ENCODE measurements around the gene RNF223. TPM values are rescaled to one million over a fixed set of nuclear protein-coding genes. Genes with fewer than 3 reads are reported as not detected.

RNF223 gene
- total and polyA plus RNA-seq, 2 of the 8 experiments (the other 6 are each of a cell fraction or from before 2014, with no cell fraction given), result not detected

GRCh38 chr1:1053022-1053421, 21.1 kb downstream of the RNF223 start:
- ChIA-PET POLR2A (ENCODE audit: partially characterized antibody) (interaction anchor here (6.9 kb wide), 1 partner anchor 14 kb away, joined by 70 read pairs; no protein-coding TSS in a partner anchor), CTCF (ENCODE audit: partially characterized antibody) (interaction anchor here (0.9 to 7.6 kb wide), 3 partner anchors 9 to 69 kb away, joined by 3 to 37 read pairs (median 4); no protein-coding TSS in a partner anchor)
- H4K8ac ChIP-seq (ENCODE audit: extremely low read depth, insufficient read depth, low read length), result no peak overlapping the region
- H3K23me2 ChIP-seq (ENCODE audit: low read depth, low read length), result no peaks in the 10 kb centered on the region; the same call in 1 of the 2 replicates
- TF ChIP-seq HDAC2 (IDR thresholded peaks at IDR 0.05; ENCODE audit: borderline replicate concordance in 1 of 2, low read depth in 2 of 2, low read length in 2 of 2) (no peak), POLR2A (IDR thresholded peaks at IDR 0.05; ENCODE audit: control extremely low read depth in 1 of 2, low read depth in 2 of 2, low read length in 2 of 2) (no peak), SP4 (IDR thresholded peaks at IDR 0.05; ENCODE audit: low read length) (no peak), MAX (IDR thresholded peaks at IDR 0.05) (no peak)
- DNase-seq (ENCODE audit: low read depth in 1 of 2, low spot score in 2 of 2) (no peak), FAIRE-seq (no peak)
- no peak overlapping the region for H4K91ac ChIP-seq (replicated peaks; ENCODE audit: insufficient read length, low read length)
- H3K14ac ChIP-seq (ENCODE audit: insufficient read length), result no peak overlapping the region
- peaks cover 0 to 4% (median 2%) of the 10 kb centered on the region in 4 experiments; a peak in 4 of 7 replicates for H3K27me3 ChIP-seq (replicated peaks in 1 of 4; ENCODE audit: control insufficient read depth in 3 of 4, extremely low read depth in 1 of 4, insufficient read depth in 3 of 4, low read length in 3 of 4)
- H3K36me3 ChIP-seq (ENCODE audit: control insufficient read depth in 2 of 4, insufficient read depth in 4 of 4, low read length in 3 of 4), result peaks cover 2 to 59% (median 27%) of the 10 kb centered on the region in 4 experiments; a peak in 6 of 8 replicates
- no peak overlapping the region for H3K56ac ChIP-seq (replicated peaks; ENCODE audit: insufficient read length, low read depth, low read length)
- H3K4me3 ChIP-seq (ENCODE audit: extremely low read depth in 1 of 4, insufficient read depth in 2 of 4, low read depth in 3 of 4, low read length in 4 of 4), result no peak overlapping the region
- no peak overlapping the region for H4K5ac ChIP-seq (ENCODE audit: insufficient read length, low read depth, low read length)
- H4K20me1 ChIP-seq (replicated peaks in 1 of 2; ENCODE audit: control insufficient read depth in 1 of 2, insufficient read depth in 2 of 2, low read length in 2 of 2), result peaks cover 0 to 22% of the 10 kb centered on the region in 2 experiments
- no peak overlapping the region for H2BK120ac ChIP-seq (replicated peaks; ENCODE audit: low read depth, low read length)
- H3K4me2 ChIP-seq (ENCODE audit: insufficient read depth in 1 of 2, low read depth in 2 of 2, low read length in 2 of 2), result no peak overlapping the region
- H3K27ac ChIP-seq (ENCODE audit: low read depth, low read length), result no peak overlapping the region
- no peak overlapping the region for H2AFZ ChIP-seq (ENCODE audit: low read length)
- H2BK5ac ChIP-seq (ENCODE audit: low read depth, low read length), result no peak overlapping the region
- H3K9me3 ChIP-seq (ENCODE audit: insufficient read depth in 2 of 2, low read depth in 1 of 2, low read length in 1 of 2), result no peaks in the 10 kb centered on the region
- 92% methylated on average over 15 of the region's 15 CpGs; no CpG with 5 or more reads in 1 of the 2 experiments for WGBS, 2 experiments (ENCODE audit: extremely low coverage in 1 of 2, insufficient coverage in 1 of 2, insufficient read length in 1 of 2, insufficient replicate concordance in 2 of 2, low coverage in 1 of 2, low lambda C conversion rate in 2 of 2, missing lambda C conversion rate in 1 of 2)
- H3K18ac ChIP-seq (ENCODE audit: extremely low read depth, low read length), result no peak overlapping the region
- no peaks in the 10 kb centered on the region for H3K79me2 ChIP-seq (ENCODE audit: control insufficient read depth in 1 of 2, insufficient read depth in 2 of 2, low read length in 2 of 2)
- H3K79me1 ChIP-seq (ENCODE audit: low read depth, low read length), result peaks cover 5% of the 10 kb centered on the region; the same call in 1 of the 2 replicates
- H2BK12ac ChIP-seq (ENCODE audit: low read depth, low read length), result no peak overlapping the region
- H3K23ac ChIP-seq (ENCODE audit: insufficient read length), result no peak overlapping the region
- H3K9ac ChIP-seq (replicated peaks in 1 of 4; ENCODE audit: extremely low read depth in 1 of 4, low read depth in 3 of 4, low read length in 3 of 4), result no peak overlapping the region
- H3K4ac ChIP-seq (replicated peaks; ENCODE audit: insufficient read length, low read depth, low read length), result no peak overlapping the region
- no peaks in the 10 kb centered on the region for H3K4me1 ChIP-seq (replicated peaks in 1 of 4; ENCODE audit: control insufficient read depth in 3 of 4, insufficient read depth in 4 of 4, low read length in 3 of 4)
- H2BK15ac ChIP-seq (ENCODE audit: low read length), result no peak overlapping the region
- H2BK20ac ChIP-seq (ENCODE audit: low read length), result no peak overlapping the region
- no peak overlapping the region for H2AK5ac ChIP-seq (ENCODE audit: low read depth, low read length)

Data from H1 (cell line).